G401 (cell line): ENCODE results near the gene RTRAF. TPM values are rescaled to one million over a fixed set of nuclear protein-coding genes. Genes with fewer than 3 reads are reported as not detected.
A peak's percentile ranks its signal among the peaks of the same experiment; 100 is the strongest.

Experiments
- DNase-seq: peaks from one replicate; pipeline ENCODE4 v3.0.0-alpha.2; 2015; ENCODE audit warnings: low spot score
- in situ Hi-C: cut with HindIII; loops from 2 replicates; pipeline ENCODE4 v1.10.0; 2016; ENCODE audit warnings: low sequenced_read_pairs, mixed read lengths
- total RNA-seq: library from RNA; depleted of rRNA; stranded (reverse); fragments of >200 nt; shearing (Covaris generic); gene quantifications from 2 replicates; pipeline ENCODE4 v1.2.3, GENCODE V29; 2014; rRNA removed

The RTRAF gene
- total RNA-seq, 1 experiment from 2014 or later = 166 TPM

GRCh38 chr14:52044791-52045522 lies 55.6 kb downstream of the RTRAF start:
- no peak for DNase-seq
- in situ Hi-C loops = no loop called here

GRCh38 chr14:52046376-52046917 lies 57.1 kb downstream of the RTRAF start:
- in situ Hi-C loops = no loop called here
- no peak for DNase-seq

GRCh38 chr14:52048116-52048515 lies 58.8 kb downstream of the RTRAF start:
- no peak for DNase-seq
- in situ Hi-C loops = no loop called here

- DNase-seq = peak; percentile 27
- in situ Hi-C loops = no loop called here
Observed at GRCh38 chr14:52048641-52049204, 59.4 kb downstream of the RTRAF start.

GRCh38 chr14:52049271-52049670 lies 59.9 kb downstream of the RTRAF start:
- in situ Hi-C loops = no loop called here
- no peak for DNase-seq

- in situ Hi-C loops = no loop called here
- no peak for DNase-seq
Observed at GRCh38 chr14:52049721-52050588, 60.6 kb downstream of the RTRAF start.

- no peak for DNase-seq
- in situ Hi-C loops = no loop called here
Observed at GRCh38 chr14:52051251-52051650, 61.9 kb downstream of the RTRAF start.

GRCh38 chr14:52051871-52052270 lies 62.5 kb downstream of the RTRAF start:
- in situ Hi-C loops = no loop called here
- DNase-seq = no peak

GRCh38 chr14:52052288-52052943 lies 63.1 kb downstream of the RTRAF start:
- DNase-seq = no peak

GRCh38 chr14:52053044-52053443 lies 63.7 kb downstream of the RTRAF start:
- DNase-seq = no peak
- in situ Hi-C loops = no loop called here

More at GRCh38 chr14:52052288-52052943, 63.1 kb downstream of the RTRAF start:
- in situ Hi-C loops = no loop called here

GRCh38 chr14:52054678-52055077 lies 65.3 kb downstream of the RTRAF start:
- in situ Hi-C loops = no loop called here

GRCh38 chr14:52055167-52055566 lies 65.8 kb downstream of the RTRAF start:
- in situ Hi-C loops = no loop called here
- DNase-seq = no peak

More at GRCh38 chr14:52054678-52055077, 65.3 kb downstream of the RTRAF start:
- no peak for DNase-seq

- no peak for DNase-seq
- in situ Hi-C loops = no loop called here
Observed at GRCh38 chr14:52058341-52058740, 69.0 kb downstream of the RTRAF start.

GRCh38 chr14:52059649-52060048 lies 70.3 kb downstream of the RTRAF start:
- DNase-seq = no peak
- in situ Hi-C loops = no loop called here

- in situ Hi-C loops = no loop called here
- peak; percentile 30 for DNase-seq
Observed at GRCh38 chr14:52060080-52060479, 70.7 kb downstream of the RTRAF start.

Other genes starting within 250 kb of the RTRAF start
- gene GNG2, start 128.9 kb upstream of the RTRAF start, total RNA-seq = not detected in 2 replicates
- gene NID2, start 79.5 kb downstream of the RTRAF start, total RNA-seq = not detected in 2 replicates